DLD1 (cell line): ENCODE results near the gene PHETA1.
"Not testable (repeated sequence)": the region's sequence is repeated elsewhere in the genome, so short reads cannot be mapped to it uniquely, and the experiment has no call there.

Source experiments
- in situ Hi-C: cut with HindIII; loops from 2 replicates; pipeline ENCODE4 v1.10.0; 2017; ENCODE audit warnings: low sequenced_read_pairs

PHETA1 gene

DNA sequence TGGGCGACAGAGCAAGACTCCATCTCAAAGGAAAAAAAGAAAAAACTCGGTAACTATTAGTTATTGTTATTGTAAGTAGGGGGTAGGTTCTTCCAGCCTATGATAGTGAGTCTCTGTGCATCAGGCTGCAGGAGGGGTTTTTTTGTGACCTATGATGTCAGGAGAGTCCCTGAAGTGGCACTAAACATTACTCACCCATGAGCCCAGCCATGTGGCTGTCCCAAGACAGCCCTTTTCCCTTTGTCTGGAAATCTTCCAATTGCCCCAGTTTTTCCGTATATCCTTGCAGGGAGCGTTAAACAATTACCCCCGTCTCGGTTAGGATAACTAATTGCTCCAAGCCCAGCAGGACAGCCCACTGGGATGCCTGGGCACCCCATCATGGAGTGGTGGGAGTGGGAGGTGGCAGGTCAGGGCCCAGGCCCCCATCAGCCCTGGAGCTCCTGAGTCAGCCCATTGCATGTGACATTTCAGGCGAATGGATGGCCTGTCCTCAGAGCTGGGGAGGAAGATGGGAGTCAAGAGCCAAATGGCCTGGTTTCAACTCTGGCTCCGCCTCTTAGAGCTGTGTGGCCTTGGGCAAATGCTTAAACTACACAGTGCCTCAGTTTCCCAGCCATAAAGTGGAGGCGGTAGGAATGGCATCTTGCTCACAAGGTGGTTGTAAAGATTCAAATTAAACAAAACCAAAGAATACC, 16.4 kb downstream of the PHETA1 start:
- in situ Hi-C loops = no loop called here

- in situ Hi-C loops = no loop called here
Measured at GRCh38 chr12:111351026-111351425, 17.9 kb downstream of the PHETA1 start.

- in situ Hi-C loops = no loop called here
Measured at GRCh38 chr12:111349748-111350520, 19.0 kb downstream of the PHETA1 start.

DNA sequence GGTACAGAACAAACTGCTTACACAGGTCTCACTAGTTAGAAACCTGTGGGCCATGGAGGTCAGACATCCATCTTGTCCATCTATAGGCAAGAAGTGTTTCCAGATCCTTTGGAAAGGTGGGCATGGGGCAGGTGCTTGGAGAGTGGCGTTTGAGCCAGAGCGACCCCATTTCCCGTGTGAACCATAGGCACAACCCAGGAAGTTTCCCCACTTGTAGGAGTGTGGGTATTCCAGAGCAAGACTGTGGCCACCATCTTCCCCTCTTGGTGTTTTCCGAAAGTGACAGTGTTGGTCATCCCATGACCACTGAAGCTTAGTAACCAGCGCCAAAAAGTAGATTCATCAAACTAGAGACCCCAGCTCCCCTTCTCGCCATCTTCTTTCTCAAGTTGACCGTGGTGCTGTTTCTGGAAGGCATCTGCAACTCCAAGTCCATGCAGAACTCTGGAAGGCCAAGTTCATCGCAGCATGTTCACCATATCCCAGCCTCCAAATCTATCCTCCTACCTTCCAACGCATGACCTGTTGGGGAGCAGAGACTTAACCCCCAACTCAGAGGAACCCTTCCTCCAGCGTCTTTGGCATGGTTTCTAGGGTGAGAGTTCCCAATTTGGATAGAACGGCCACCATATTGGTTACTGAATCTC, 19.7 kb downstream of the PHETA1 start:
- in situ Hi-C loops = no loop called here

DNA sequence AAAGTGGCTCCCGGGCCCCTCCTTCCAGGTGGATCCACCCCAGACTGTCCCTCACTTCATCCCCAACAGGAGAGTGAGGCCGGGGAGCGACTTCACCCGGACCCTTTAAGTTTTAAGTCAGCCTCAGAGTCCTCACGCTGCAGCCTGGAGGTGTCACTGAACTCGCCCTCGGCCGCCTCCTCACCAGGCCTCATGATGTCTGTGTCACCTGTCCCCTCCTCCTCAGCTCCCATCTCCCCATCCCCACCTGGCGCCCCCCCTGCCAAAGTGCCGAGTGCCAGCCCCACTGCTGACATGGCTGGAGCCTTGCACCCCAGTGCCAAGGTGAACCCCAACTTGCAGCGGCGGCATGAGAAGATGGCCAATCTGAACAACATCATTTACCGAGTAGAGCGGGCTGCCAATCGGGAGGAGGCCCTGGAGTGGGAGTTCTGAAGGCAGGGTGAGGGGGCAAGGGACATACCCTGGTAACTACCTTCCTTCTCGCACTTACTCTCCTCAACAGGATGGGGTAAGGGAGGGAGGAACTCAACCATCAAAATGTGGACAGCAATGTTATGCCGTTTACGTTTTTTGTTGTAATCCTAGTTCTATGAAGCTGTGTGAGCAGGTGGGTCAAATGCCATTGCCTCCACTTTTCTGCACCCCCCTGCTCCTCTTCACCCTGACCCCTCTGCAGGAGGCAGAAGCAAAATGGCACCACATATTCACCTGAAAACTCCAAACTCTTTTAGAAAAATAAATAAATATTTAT, 20.8 kb downstream of the PHETA1 start:
- in situ Hi-C loops = no loop called here

DNA sequence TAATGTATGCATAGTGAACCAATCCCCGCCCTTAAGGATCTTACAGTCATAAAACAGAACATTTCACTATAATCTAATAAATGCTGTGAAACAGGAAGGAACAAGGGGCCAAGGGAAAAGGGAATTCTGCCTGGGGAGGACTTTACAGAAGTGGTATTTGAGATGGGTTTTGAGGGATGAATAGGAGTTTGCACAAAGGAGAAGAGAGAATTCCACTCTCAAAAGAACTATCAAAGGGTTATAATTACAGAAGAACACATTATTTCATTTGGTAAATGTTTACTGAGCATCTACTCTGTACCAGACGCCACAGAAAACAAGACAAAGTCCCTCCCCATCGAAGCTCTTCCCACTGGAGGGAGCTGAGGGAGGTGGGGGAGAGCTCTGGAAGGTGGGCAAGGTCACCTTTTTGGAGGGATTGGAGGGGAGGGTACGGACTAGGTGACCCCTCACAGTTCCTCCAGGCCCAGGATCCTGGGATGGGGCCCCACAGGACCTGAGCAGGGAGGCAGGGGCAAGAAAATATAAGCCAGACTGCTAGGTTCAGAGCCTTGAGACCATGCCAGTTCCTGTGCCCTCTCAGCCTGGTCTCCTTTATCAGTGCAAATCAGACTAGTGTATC, 24.5 kb downstream of the PHETA1 start:
- in situ Hi-C loops = no loop called here

- in situ Hi-C loops = no loop called here
Measured at GRCh38 chr12:111343181-111343580, 25.7 kb downstream of the PHETA1 start.

DNA sequence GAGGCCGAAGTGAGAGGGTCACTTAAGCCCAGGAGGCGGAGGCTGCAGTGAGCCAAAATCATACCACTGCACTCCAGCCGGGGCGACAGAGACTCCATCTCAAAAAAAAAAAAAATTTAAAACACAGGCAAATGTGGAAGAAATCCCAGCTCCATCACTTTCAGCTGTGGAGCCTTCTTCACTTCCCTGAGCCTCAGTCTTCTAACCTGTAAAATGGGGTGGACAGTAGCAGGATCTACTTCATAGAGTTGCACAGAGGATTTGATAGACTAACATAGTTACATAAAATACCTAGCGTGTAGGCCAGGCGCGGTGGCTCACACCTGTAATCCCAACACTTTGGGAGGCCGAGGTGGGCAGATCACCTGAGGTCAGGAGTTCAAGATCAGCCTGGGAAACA, 26.5 kb downstream of the PHETA1 start:
- in situ Hi-C loops = no loop called here

GRCh38 chr12:111341426-111342065, 27.3 kb downstream of the PHETA1 start:
- in situ Hi-C loops = no loop called here

GRCh38 chr12:111340680-111341079, 28.2 kb downstream of the PHETA1 start:
- in situ Hi-C loops = not testable (repeated sequence)

DNA sequence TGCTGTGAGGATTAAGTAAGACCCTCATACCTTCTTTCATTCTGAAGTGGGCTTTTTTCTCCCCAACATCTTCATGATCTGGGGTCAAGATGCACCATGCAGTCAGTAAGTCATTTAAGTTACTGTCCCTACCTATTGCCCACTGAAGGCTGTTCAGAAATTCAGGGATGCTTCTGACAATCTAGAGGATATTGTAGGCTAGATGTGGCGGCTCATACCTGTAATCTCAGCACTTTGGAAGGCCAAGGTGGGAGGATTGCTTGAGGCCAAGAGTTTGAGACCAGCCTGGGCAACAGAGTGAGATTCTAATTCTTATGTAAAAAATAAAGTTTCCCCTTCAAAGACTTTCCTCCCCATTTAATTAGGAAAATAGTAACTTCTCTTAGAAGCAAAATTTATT, 28.7 kb downstream of the PHETA1 start:
- in situ Hi-C loops = no loop called here

DNA sequence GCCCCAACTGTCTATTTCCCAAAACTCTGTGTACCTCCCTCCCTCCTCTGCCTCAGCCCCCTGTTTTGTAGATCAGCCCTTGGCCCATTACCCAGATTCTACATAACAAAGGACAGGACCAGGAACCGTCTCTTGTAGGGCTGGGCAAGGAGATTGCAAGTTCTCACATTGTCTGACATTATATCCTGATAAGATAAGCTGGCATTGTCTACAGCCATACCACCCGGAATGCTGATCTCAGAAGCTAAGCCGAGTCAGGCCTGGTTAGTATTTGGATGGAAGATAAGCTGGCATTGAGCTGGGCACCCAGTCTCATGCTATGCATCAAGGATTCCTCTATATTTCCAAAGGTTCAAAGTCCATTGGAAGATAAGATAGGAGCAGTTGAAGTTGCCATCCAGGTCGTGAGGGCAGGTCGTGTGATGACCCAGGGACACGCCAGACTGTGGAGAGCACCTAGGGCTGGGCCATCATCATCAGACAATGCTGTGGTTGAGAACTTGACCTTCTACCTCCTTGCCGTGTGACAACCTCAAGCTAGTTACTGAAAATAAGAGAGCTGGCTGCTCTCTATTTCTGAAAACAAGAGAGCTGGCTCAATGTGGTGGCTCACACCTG, 29.5 kb downstream of the PHETA1 start:
- in situ Hi-C loops = no loop called here

- in situ Hi-C loops = no loop called here
Measured at GRCh38 chr12:111338096-111338495, 30.8 kb downstream of the PHETA1 start.

- in situ Hi-C loops = no loop called here
Measured at GRCh38 chr12:111337371-111337770, 31.5 kb downstream of the PHETA1 start.

DNA sequence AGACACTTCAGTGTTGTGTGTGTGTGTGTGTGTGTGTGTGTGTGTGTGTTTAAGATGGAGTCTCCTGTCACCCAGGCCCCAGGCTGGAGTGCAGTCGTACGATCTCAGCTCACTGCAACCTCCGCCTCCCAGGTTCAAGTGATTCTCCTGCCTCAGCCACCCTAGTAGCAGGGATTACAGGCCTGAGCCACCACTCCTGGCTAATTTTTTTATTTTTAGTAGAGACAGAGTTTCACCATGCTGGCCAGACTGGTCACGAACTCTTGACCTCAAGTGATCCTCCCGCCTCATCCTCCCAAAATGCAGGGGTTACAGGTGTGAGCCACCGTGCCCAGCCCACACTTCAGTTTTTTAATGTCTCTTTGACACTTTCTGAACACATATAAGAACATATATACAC, 32.5 kb downstream of the PHETA1 start:
- in situ Hi-C loops = not testable (repeated sequence)

DNA sequence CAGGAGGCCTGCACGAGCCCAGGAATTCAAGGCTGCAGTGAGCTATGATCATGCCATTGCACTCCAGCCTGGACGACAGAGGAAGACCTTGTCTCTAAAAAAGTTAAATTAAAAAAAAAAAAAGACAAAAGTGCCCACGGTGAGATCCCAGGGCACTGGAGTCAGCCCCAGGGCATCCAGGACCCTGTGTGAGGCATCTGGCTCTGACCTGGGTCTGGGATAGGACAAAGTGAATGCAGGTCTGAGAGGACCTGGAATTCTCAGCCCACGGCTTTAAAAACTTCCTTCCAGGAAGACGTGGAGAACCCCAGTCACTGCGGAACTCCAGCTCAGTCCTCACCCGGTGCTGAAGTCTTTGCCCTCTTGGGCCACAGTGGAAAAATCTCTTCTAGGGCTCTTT, 33.1 kb downstream of the PHETA1 start:
- in situ Hi-C loops = no loop called here

GRCh38 chr12:111335301-111335700, 33.6 kb downstream of the PHETA1 start:
- in situ Hi-C loops = not testable (repeated sequence)

DNA sequence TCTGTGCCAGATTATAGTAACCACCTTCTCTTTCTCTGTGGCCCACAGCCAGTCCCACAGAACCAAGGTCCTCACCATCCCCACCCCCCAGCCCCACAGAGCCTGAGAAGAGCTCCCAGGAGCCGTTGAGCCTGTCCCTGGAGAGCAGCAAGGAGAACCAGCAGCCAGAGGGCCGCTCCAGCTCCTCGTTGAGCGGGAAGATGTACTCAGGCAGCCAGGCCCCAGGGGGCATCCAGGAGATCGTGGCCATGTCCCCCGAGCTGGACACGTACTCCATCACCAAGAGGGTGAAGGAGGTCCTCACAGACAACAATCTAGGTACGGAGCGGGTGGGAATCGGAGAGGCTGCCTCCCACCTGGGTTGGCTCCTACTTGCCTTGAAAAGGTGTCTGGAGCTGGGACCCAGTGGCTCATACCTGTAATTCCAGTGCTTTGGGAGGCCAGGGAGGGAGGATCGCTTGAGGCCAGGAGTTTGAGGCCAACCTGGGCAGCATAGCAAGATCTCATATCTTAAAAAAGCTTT, 34.4 kb downstream of the PHETA1 start:
- in situ Hi-C loops = no loop called here
